Pulmonary artery endothelial cell (primary cell): Measurements from ENCODE around the gene CREB5. TPM values are rescaled to one million over a fixed set of nuclear protein-coding genes. Genes with fewer than 3 reads are reported as not detected.

Experiments used
- total RNA-seq: library from RNA; depleted of rRNA; stranded (reverse); fragments of >200 nt; gene quantifications from 2 replicates; pipeline ENCODE4 v1.2.3, GENCODE V29; 2014

Gene CREB5
- total RNA-seq, 1 donor from 2014 or later: 2.8 TPM

Other genes with a start within 250 kb of the CREB5 start
- 5.5 and 6.0 TPM in 2 replicates for gene JAZF1, start 231.7 kb upstream of the CREB5 start, total RNA-seq